HepG2 (cell line): Measurements from ENCODE around the gene SLC2A2. TPM values are rescaled to one million over a fixed set of nuclear protein-coding genes. Genes with fewer than 3 reads are reported as not detected.

Experiments
- ARID4A ChIP-seq: sonication (generic); formaldehyde crosslinking; IDR thresholded peaks from 2 replicates; pipeline ENCODE4 v1.5.0; 2020; ENCODE audit warnings: mild to moderate bottlenecking, missing genetic modification reagents, borderline replicate concordance
- ESRRA ChIP-seq: sonication (generic); formaldehyde crosslinking; IDR thresholded peaks from 2 replicates; pipeline ENCODE4 v1.5.1; 2020; ENCODE audit warnings: mild to moderate bottlenecking, low read depth, missing genetic modification reagents
- GZF1 ChIP-seq: sonication (generic); formaldehyde crosslinking; IDR thresholded peaks from 2 replicates; pipeline ENCODE4 v1.5.1; 2020; ENCODE audit warnings: mild to moderate bottlenecking, missing genetic modification reagents
- KDM3A ChIP-seq: IDR thresholded peaks from 2 replicates; pipeline ENCODE4 v1.6.1; 2018; ENCODE audit warnings: low read depth, missing compliant biosample characterization
- KDM4B ChIP-seq: sonication (generic); formaldehyde crosslinking; IDR thresholded peaks from 2 replicates; pipeline ENCODE4 v1.4.0; 2020; ENCODE audit warnings: missing genetic modification reagents
- KLF13 ChIP-seq: sonication (generic); formaldehyde crosslinking; IDR thresholded peaks from 2 replicates; pipeline ENCODE4 v1.4.0; 2020; ENCODE audit warnings: mild to moderate bottlenecking, missing genetic modification reagents
- MTF1 ChIP-seq: sonication (generic); formaldehyde crosslinking; IDR thresholded peaks from 2 replicates; pipeline ENCODE4 v1.5.0; 2020; ENCODE audit warnings: missing genetic modification reagents
- POLR2AphosphoS2 ChIP-seq: IDR thresholded peaks from 2 replicates; pipeline ENCODE4 v1.6.1; 2011; ENCODE audit warnings: low read depth, low read length, improper control_type of control experiment
- SMAD1 ChIP-seq: sonication (generic); formaldehyde crosslinking; IDR thresholded peaks from 2 replicates; pipeline ENCODE4 v1.4.0; 2020; ENCODE audit warnings: missing genetic modification reagents, low read depth, mild to moderate bottlenecking, borderline replicate concordance
- TEF ChIP-seq: sonication (generic); formaldehyde crosslinking; IDR thresholded peaks from 2 replicates; pipeline ENCODE4 v1.5.0; 2020; ENCODE audit warnings: missing genetic modification reagents
- ZBTB26 ChIP-seq: IDR thresholded peaks from 2 replicates; pipeline ENCODE4 v1.6.1; 2016; ENCODE audit warnings: missing compliant biosample characterization, missing genetic modification reagents, borderline replicate concordance
- ZBTB44 ChIP-seq: sonication (generic); formaldehyde crosslinking; IDR thresholded peaks from 2 replicates; pipeline ENCODE4 v1.4.0; 2020; ENCODE audit warnings: missing genetic modification reagents
- ZBTB46 ChIP-seq: sonication (generic); formaldehyde crosslinking; IDR thresholded peaks from 2 replicates; pipeline ENCODE4 v1.4.0; 2020; ENCODE audit warnings: mild to moderate bottlenecking, missing genetic modification reagents, borderline replicate concordance
- ZBTB7A ChIP-seq: sonication (generic); formaldehyde crosslinking; IDR thresholded peaks from 2 replicates; pipeline ENCODE4 v1.8.0; 2022; ENCODE audit warnings: mild to moderate bottlenecking, missing genetic modification reagents
- ZC3H13 ChIP-seq: sonication (generic); formaldehyde crosslinking; IDR thresholded peaks from 2 replicates; pipeline ENCODE4 v1.8.1; 2023; ENCODE audit warnings: mild to moderate bottlenecking, missing genetic modification reagents, moderate library complexity
- ZMAT5 ChIP-seq: sonication (generic); formaldehyde crosslinking; IDR thresholded peaks from 2 replicates; pipeline ENCODE4 v1.5.0; 2020; ENCODE audit warnings: mild to moderate bottlenecking, low read depth, missing genetic modification reagents, borderline replicate concordance
- ZNF496 ChIP-seq: sonication (generic); formaldehyde crosslinking; IDR thresholded peaks from 2 replicates; pipeline ENCODE4 v1.8.1; 2023; ENCODE audit warnings: mild to moderate bottlenecking, moderate library complexity, missing genetic modification reagents; ENCODE audit not compliant: insufficient replicate concordance
- ZNF510 ChIP-seq: sonication (generic); formaldehyde crosslinking; IDR thresholded peaks from 2 replicates; pipeline ENCODE4 v1.4.0; 2020; ENCODE audit warnings: low read depth, mild to moderate bottlenecking, missing genetic modification reagents
- ZNF772 ChIP-seq: sonication (generic); formaldehyde crosslinking; IDR thresholded peaks from 2 replicates; pipeline ENCODE4 v1.5.0; 2020; ENCODE audit warnings: mild to moderate bottlenecking, missing genetic modification reagents
- ZSCAN29 ChIP-seq: sonication (generic); formaldehyde crosslinking; conservative IDR thresholded peaks from 2 replicates; pipeline ENCODE4 v1.4.0; 2020; ENCODE audit warnings: mild to moderate bottlenecking, missing genetic modification reagents
- polyA plus RNA-seq, 8 experiments: library from polyadenylated mRNA; depleted of rRNA in 3 of 8; stranded (reverse) in 7 of 8; unstranded in 1 of 8; fragments of >200 nt; fragmentation: Illumina TruSeq in 4 of 8; extraction: Trizol in 4 of 8; gene quantifications; 2 replicates each; pipeline versions ENCODE4 v1.2.1 to v1.2.3, GENCODE V29; 2011 to 2016; ENCODE audit warnings: low read depth in 4 of 8, missing spikeins in 1 of 8, mixed read lengths in 1 of 8; ENCODE audit not compliant: insufficient read depth in 1 of 8
- total RNA-seq, 5 experiments: library from RNA; depleted of rRNA; stranded (reverse); fragments of >200 nt; fragmentation: Illumina TruSeq; extraction: Trizol; gene quantifications; 2 replicates each; pipeline ENCODE4 v1.2.3, GENCODE V29; 2016; ENCODE audit warnings: low read depth in 1 of 5

The SLC2A2 gene
- total and polyA plus RNA-seq, 2 of the 13 experiments (the other 11 are each of a cell fraction or from before 2014, with no cell fraction given): 19.5 to 23.2 TPM

- TF ChIP-seq ZBTB26 (CRISPR knock-in tag) (no peak), TEF (CRISPR knock-in tag) (no peak), ZNF510 (CRISPR knock-in tag) (no peak), KDM4B (CRISPR knock-in tag) (no peak), ZSCAN29 (CRISPR knock-in tag) (no peak), ZBTB46 (CRISPR knock-in tag) (no peak), KDM3A (CRISPR knock-in tag) (0 out of 2 replicates have a peak, but pooled peaks have one; percentile 23), ZBTB7A (CRISPR knock-in tag) (no peak), MTF1 (CRISPR knock-in tag) (no peak), POLR2AphosphoS2 (no peak), GZF1 (CRISPR knock-in tag) (no peak), ARID4A (CRISPR knock-in tag) (no peak), SMAD1 (CRISPR knock-in tag) (no peak), ZBTB44 (CRISPR knock-in tag) (no peak), ZC3H13 (CRISPR knock-in tag) (no peak), ZMAT5 (CRISPR knock-in tag) (no peak), ESRRA (CRISPR knock-in tag) (0 out of 2 replicates have a peak, but pooled peaks have one; percentile 23), ZNF772 (CRISPR knock-in tag) (no peak), ZNF496 (CRISPR knock-in tag) (no peak), KLF13 (CRISPR knock-in tag) (no peak)
Measured at GRCh38 chr3:171001250-171001893, 25.1 kb downstream of the SLC2A2 start (continued).
